ENCODE measurements around the gene OR6K6.

The OR6K6 gene, protein sequence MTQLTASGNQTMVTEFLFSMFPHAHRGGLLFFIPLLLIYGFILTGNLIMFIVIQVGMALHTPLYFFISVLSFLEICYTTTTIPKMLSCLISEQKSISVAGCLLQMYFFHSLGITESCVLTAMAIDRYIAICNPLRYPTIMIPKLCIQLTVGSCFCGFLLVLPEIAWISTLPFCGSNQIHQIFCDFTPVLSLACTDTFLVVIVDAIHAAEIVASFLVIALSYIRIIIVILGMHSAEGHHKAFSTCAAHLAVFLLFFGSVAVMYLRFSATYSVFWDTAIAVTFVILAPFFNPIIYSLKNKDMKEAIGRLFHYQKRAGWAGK

GRCh38 chr1:158754420-158754819, at the start of gene OR6K6:
Gene OR6K6, plus strand, starts transcription at chr1:158754720. Its CDS starts 168 bp downstream, at chr1:158754888.
- no peak for DNase-seq

DNA sequence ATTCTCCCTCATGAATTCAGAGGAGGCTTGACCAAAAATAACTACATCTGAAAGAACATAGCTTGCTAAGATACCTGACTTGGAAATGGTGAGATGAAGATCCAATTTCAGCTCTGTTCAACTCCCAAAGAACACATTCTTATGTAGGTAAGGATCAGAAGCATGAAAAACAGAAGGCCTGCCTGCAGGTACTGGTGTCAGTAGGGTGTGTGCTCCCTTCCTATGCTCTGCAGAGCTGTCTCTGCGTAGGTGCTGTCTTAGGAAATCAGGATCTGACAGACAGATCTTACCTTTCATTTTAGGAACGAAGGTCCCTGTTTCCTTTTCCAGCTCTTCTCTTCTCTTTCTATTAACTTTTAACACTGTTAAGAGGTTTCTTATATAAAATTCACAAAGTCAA, 48.4 kb upstream of the OR6K6 start:
- no peak for DNase-seq

DNA sequence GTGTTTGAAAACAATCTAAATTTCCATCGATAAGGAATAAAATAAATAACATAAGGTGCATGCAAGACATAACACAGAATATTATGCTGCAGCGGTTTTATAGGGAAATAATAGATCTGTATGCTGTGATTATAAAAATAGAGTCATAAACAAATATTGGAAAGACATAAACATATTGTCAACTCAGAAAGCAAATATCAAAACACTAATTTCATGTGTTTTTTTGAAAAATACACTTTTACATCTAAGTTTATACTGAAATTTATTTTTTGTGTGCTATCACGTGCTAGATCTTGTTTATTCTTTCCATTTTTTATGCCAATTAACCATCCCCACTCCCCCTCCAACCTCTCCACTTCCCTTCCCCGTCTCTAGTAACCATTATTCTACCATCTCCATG, 43.4 kb upstream of the OR6K6 start:
- DNase-seq = no peak

DNA sequence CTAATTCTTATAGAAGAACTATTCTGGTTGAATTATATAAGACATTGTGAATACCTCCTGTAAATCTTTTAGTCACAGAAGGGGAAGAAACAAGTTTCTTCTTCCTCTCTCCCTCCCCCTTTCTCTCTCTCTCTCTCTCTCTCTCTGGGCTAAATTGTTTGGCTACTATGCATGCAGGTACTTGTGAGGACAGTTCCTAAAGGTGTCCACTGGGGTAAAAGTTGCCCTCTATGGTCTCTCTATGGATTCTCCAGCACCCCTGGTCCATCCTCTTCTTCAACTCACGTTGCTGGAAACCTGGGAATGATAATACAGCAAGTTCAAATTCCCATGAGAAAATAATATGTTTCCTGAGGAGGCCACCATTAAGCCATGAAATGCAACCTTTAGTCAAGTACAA, 39.8 kb upstream of the OR6K6 start:
- DNase-seq = no peak

- DNase-seq = no peak
These were observed 38.2 kb upstream of the OR6K6 start for GRCh38 chr1:158716335-158716734.

GRCh38 chr1:158717344-158717743, 37.2 kb upstream of the OR6K6 start:
- DNase-seq = no peak

- no peak for DNase-seq
These were observed 34.9 kb upstream of the OR6K6 start for GRCh38 chr1:158719664-158720063.

DNA sequence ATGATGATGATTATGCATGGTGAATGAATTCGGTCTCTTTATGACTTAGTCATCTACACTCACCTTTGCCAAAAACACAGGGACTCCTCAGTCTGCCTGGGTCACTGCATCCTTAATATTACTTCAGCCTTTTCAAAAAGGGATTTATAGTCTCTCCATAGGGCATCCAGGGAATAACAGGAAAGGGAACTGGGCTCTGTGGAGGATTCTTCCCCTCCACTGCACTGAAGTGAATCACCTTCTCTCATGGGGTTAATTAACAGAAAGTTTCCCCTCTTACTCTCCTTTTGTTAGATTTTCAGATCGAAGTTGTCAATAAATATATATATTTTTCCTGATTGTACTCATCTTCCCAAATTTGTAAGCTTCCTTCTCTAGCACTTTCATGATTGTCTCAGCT, 33.9 kb upstream of the OR6K6 start, which contains the start of gene OR6K3:
OR6K3 (minus strand) TSS at position 101 of the 400 bp plus-strand sequence. CDS start 2,605 bp downstream, outside the sequence.
- DNase-seq = no peak

- no peak for DNase-seq
These were observed 30.1 kb upstream of the OR6K6 start for GRCh38 chr1:158724442-158724841.

- no peak for DNase-seq
These were observed 25.9 kb upstream of the OR6K6 start for GRCh38 chr1:158728510-158729225.

DNA sequence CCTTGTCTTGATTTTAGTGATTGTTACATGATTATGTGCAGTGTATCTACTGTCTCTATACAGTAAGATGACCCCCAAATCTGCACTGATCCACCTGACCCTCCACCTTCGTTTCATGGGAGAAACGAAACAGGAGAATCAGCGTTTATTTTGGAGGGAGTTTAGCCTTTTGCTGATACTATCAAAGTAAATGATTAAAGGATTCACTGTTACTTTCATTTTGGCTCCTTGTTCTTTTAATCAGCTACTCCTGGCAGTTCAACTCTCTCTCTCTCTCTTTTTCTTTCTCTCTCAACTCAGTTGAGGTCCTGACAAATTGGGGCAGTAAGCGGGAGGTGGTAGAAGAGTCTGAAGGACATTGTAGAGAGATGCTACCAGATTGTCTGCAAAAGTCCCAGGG, 24.1 kb upstream of the OR6K6 start:
- DNase-seq = no peak

DNA sequence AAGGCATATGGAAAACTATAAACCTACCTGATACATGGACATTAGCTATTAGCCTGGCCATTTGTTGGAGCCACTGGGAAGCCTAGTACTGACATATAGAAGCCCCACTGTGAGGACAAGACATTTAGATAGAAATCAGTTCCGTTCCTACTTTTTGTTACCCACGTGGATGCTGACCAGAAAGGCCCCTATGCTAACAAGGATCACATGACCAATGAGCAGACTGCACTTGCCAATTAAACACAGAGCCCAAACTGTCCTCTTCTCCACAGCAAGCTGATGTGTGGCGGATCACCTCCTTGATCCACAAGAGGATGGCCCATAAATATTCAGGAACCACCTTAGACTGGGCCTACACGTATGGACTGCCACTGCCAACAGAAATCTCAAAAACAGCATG, 22.8 kb upstream of the OR6K6 start:
- no peak for DNase-seq

DNA sequence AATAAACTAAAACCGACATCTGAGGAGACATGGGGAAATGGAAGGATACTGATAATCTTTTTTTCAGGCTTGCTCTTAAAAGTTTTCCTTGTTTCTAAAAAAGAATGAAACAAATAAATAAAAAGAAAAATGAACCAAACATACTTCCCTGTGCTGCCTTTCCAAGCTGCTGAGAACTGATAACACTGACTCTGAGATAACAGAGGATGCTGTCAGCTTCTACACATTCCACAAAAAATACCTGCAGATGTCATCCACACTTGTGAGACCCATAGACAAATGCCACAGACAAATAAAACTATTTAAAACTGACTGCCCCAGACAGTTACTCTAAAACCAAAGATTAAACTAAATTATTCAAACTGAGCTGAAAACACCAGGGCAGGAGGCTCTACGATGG, 22.0 kb upstream of the OR6K6 start:
- DNase-seq = no peak

- no peak for DNase-seq
These were observed 18.7 kb upstream of the OR6K6 start for GRCh38 chr1:158735848-158736247.

GRCh38 chr1:158752155-158752712, 2.3 kb upstream of the OR6K6 start:
- DNase-seq = no peak

GRCh38 chr1:158771950-158772866, 17.7 kb downstream of the OR6K6 start, which contains the start of gene OR6N1:
Gene OR6N1, minus strand, starts transcription at chr1:158772195. Its CDS starts 5,513 bp downstream, at chr1:158766682.
- no peak for DNase-seq

DNA sequence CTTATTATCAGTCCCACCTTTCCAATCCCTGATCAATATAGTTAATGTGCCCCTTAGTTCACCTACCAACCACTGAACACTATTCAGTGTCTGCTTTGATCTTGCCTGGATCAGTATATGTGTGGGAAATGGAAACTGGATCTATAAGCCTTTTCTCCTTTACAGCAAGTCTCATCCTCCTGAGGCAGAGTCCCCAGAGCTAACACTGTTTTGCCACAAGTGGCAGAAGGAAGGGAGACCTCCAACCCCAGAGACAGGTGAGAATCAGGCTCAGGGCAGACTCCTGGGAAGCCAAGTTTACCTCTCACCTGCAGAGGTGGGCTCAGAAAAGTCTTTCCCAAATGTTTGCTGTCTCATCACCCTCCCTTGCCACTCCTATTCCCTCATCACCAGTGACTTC, 26.6 kb downstream of the OR6K6 start, which contains the start of gene OR6N2:
OR6N2 (minus strand) TSS at position 101 of the 400 bp plus-strand sequence. CDS start 3,569 bp downstream, outside the sequence.
- DNase-seq = no peak

DNA sequence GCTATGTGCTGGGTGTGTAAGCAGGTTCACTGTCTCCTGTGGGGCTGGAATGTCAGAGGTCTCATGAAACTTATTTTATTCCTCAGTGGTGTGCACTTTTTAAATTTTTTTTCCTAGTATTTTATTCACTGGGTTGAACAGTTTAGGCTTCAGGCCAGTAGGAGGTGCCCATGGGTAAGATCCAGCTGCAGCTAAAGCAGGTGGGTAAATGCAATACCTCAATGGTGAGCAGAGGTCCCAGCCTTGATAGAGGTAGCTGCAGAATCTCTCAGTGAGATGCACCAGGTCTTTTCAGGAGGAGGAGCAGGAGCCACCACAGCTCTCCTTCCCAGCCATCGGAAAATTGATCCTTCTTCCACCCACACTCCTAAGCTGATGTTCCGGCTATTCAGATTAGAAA, 39.1 kb downstream of the OR6K6 start:
- DNase-seq = no peak

- DNase-seq = no peak
These were observed 39.7 kb downstream of the OR6K6 start for GRCh38 chr1:158794247-158794646.

DNA sequence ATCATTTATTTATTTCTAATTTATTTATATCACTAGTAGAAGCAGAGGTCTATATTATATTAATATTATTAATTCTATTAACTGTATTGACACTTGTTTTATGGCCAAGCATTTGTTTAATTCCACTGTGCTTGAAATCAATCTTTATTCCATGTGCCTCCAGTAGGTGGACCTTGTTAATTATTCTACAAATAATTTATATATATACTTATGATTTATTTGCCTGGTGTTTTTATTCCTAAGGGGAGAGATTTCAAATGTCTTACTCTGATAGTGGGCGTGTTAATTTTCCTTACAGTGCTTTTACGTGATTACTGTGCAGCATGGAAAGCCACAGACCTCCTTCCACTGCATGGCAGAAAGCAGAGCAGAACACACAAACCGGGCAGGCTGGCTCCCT, 44.0 kb downstream of the OR6K6 start:
- DNase-seq = no peak

DNA sequence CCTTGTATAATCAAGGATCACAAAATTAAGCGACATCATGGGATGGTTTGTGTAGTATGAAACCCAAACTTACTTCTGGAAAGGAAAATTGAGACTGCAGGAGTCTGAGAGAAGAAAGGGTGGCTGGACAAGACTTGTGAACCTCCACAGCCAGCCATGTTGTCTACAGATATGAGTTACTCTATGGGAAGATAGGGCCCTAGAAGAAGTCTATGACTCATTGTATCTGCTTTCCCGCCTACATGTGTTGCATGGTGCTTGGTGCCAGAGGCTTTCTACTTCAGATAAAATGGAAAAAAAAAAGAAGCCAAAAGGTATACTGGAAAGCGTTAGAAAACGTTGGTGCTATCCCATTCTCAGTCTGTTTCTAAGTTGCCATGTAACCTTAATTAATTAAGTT, 45.2 kb downstream of the OR6K6 start:
- DNase-seq = no peak

GRCh38 chr1:158800526-158800925, 46.0 kb downstream of the OR6K6 start:
- no peak for DNase-seq

GRCh38 chr1:158801396-158801795, 46.9 kb downstream of the OR6K6 start:
- DNase-seq = no peak

All from right forelimb (tissue), 1 donor.